H9 (cell line): ENCODE data around the gene TMED10. TPM values are rescaled to one million over a fixed set of nuclear protein-coding genes. Genes with fewer than 3 reads are reported as not detected.

Source experiments
- DNase-seq: peaks from one replicate; pipeline ENCODE4 v3.0.0-alpha.2; 2017
- H2AFZ ChIP-seq: one replicate; pipeline ENCODE4 v1.6.1; 2013; ENCODE audit warnings: mild to moderate bottlenecking, low read length, control low read depth, moderate library complexity
- H2AK5ac ChIP-seq: 2 replicates; pipeline ENCODE4 v1.6.1; 2013; ENCODE audit warnings: low read length, control low read depth, mixed read lengths; ENCODE audit not compliant: insufficient read length
- H2BK120ac ChIP-seq: one replicate; pipeline ENCODE4 v1.6.1; 2013; ENCODE audit warnings: low read depth, mild to moderate bottlenecking, low read length, control low read depth, inconsistent platforms; ENCODE audit not compliant: poor library complexity, severe bottlenecking
- H2BK12ac ChIP-seq: 2 replicates; pipeline ENCODE4 v1.6.1; 2013; ENCODE audit warnings: low read length, control low read depth, mixed read lengths, low read depth; ENCODE audit not compliant: insufficient read length
- H2BK15ac ChIP-seq: 2 replicates; pipeline ENCODE4 v1.6.1; 2013; ENCODE audit warnings: low read depth, low read length, control low read depth
- H2BK20ac ChIP-seq: one replicate; pipeline ENCODE4 v1.6.1; 2013; ENCODE audit warnings: low read depth, mild to moderate bottlenecking, low read length, control low read depth, inconsistent platforms; ENCODE audit not compliant: poor library complexity, severe bottlenecking
- H2BK5ac ChIP-seq: 2 replicates; pipeline ENCODE4 v1.6.1; 2013; ENCODE audit warnings: low read length, control low read depth, mixed read lengths; ENCODE audit not compliant: insufficient read length
- H3K14ac ChIP-seq: 2 replicates; pipeline ENCODE4 v1.6.1; 2013; ENCODE audit warnings: low read length, control low read depth; ENCODE audit not compliant: insufficient read depth
- H3K18ac ChIP-seq: 2 replicates; pipeline ENCODE4 v1.6.1; 2013; ENCODE audit warnings: low read depth, mild to moderate bottlenecking, mixed read lengths, low read length, control low read depth; ENCODE audit not compliant: insufficient read length
- H3K23ac ChIP-seq: 2 replicates; pipeline ENCODE4 v1.6.1; 2013; ENCODE audit warnings: low read length, control low read depth, mixed read lengths, low read depth; ENCODE audit not compliant: insufficient read length
- H3K23me2 ChIP-seq: 2 replicates; pipeline ENCODE4 v1.6.1; 2013; ENCODE audit warnings: low read depth, mild to moderate bottlenecking, mixed read lengths, low read length, control low read depth; ENCODE audit not compliant: insufficient read length, poor library complexity, severe bottlenecking
- H3K27ac ChIP-seq: 2 replicates; pipeline ENCODE4 v1.5.1; 2013; ENCODE audit warnings: low read length, control low read depth, mixed read lengths, low read depth; ENCODE audit not compliant: insufficient read length
- H3K27me3 ChIP-seq: 2 replicates; pipeline ENCODE4 v1.6.1; 2013; ENCODE audit warnings: low read length, control low read depth, inconsistent platforms; ENCODE audit not compliant: insufficient read depth
- H3K4ac ChIP-seq: 2 replicates; pipeline ENCODE4 v1.6.1; 2013; ENCODE audit warnings: low read depth, mild to moderate bottlenecking, control low read depth, inconsistent platforms, low read length, moderate library complexity
- H3K4me1 ChIP-seq: 2 replicates; pipeline ENCODE4 v1.6.1; 2013; ENCODE audit warnings: low read length, control low read depth, inconsistent platforms; ENCODE audit not compliant: insufficient read depth
- H3K4me2 ChIP-seq: 2 replicates; pipeline ENCODE4 v1.6.1; 2013; ENCODE audit warnings: low read length, control low read depth, mixed read lengths; ENCODE audit not compliant: insufficient read length, insufficient read depth
- H3K56ac ChIP-seq: 2 replicates; pipeline ENCODE4 v1.6.1; 2013; ENCODE audit warnings: low read depth, mild to moderate bottlenecking, mixed read lengths, low read length, control low read depth; ENCODE audit not compliant: insufficient read length
- H3K79me1 ChIP-seq: 2 replicates; pipeline ENCODE4 v1.6.1; 2013; ENCODE audit warnings: low read depth, mild to moderate bottlenecking, moderate library complexity, low read length, control low read depth, inconsistent platforms; ENCODE audit not compliant: insufficient read depth, poor library complexity, severe bottlenecking
- H3K79me2 ChIP-seq: 2 replicates; pipeline ENCODE4 v1.6.1; 2013; ENCODE audit warnings: low read length, control low read depth, inconsistent platforms; ENCODE audit not compliant: insufficient read depth
- H3K9ac ChIP-seq: 2 replicates; pipeline ENCODE4 v1.6.1; 2013; ENCODE audit warnings: low read length, control low read depth, mixed read lengths; ENCODE audit not compliant: insufficient read length; ENCODE audit errors: extremely low read depth
- H3K9me3 ChIP-seq: one replicate; pipeline ENCODE4 v1.6.1; 2013; ENCODE audit warnings: low read depth, low read length, inconsistent platforms; ENCODE audit not compliant: control insufficient read depth
- H3T11ph ChIP-seq: one replicate; pipeline ENCODE4 v1.6.1; 2013; ENCODE audit warnings: mild to moderate bottlenecking, low read length, control low read depth, inconsistent platforms
- H4K20me1 ChIP-seq: one replicate; pipeline ENCODE4 v1.6.1; 2013; ENCODE audit not compliant: control insufficient read depth, insufficient read length, insufficient read depth
- H4K5ac ChIP-seq: 2 replicates; pipeline ENCODE4 v1.6.1; 2013; ENCODE audit warnings: low read depth, mild to moderate bottlenecking, mixed read lengths, low read length, control low read depth; ENCODE audit not compliant: insufficient read length
- H4K8ac ChIP-seq: replicated peaks from 2 replicates; pipeline ENCODE4 v1.6.1; 2013; ENCODE audit warnings: low read length, control low read depth, mixed read lengths, low read depth; ENCODE audit not compliant: insufficient read length
- H4K91ac ChIP-seq: 2 replicates; pipeline ENCODE4 v1.6.1; 2013; ENCODE audit warnings: low read depth, mild to moderate bottlenecking, moderate library complexity, mixed read lengths, low read length, control low read depth; ENCODE audit not compliant: insufficient read length
- H3K27ac Mint-ChIP-seq, 3 experiments: 2 replicates in 2 of 3; 3 replicates in 1 of 3; pipeline ENCODE4 v1.8.0; 2020 to 2021; ENCODE audit warnings: mixed read lengths in 3 of 3, mild to moderate bottlenecking in 1 of 3, moderate library complexity in 1 of 3
- H3K27me3 Mint-ChIP-seq: 2 replicates; pipeline ENCODE4 v1.8.0; 2021; ENCODE audit warnings: low read depth, mild to moderate bottlenecking, moderate library complexity, mixed read lengths
- H3K36me3 Mint-ChIP-seq, 3 experiments: 2 replicates in 2 of 3; 3 replicates in 1 of 3; pipeline ENCODE4 v1.8.0; 2020 to 2021; ENCODE audit warnings: low read depth in 3 of 3, mixed read lengths in 3 of 3; ENCODE audit not compliant: insufficient read depth in 1 of 3
- H3K4me1 Mint-ChIP-seq, 2 experiments: 2 replicates each; pipeline ENCODE4 v1.8.0; 2020; ENCODE audit warnings: mixed read lengths in 2 of 2
- H3K4me3 Mint-ChIP-seq, 2 experiments: 2 replicates in 1 of 2; 3 replicates in 1 of 2; pipeline ENCODE4 v1.8.0; 2020 to 2021; ENCODE audit warnings: mild to moderate bottlenecking in 2 of 2, mixed read lengths in 2 of 2, moderate library complexity in 1 of 2
- H3K9me3 Mint-ChIP-seq, 2 experiments: 2 replicates in 1 of 2; 3 replicates in 1 of 2; pipeline ENCODE4 v1.8.0; 2020; ENCODE audit warnings: mild to moderate bottlenecking in 2 of 2, mixed read lengths in 2 of 2, moderate library complexity in 1 of 2
- CTCF ChIP-seq: fragments of 200-600 bp; sonication (generic); conservative IDR thresholded peaks from 3 replicates; pipeline ENCODE4 v1.8.0; 2021; ENCODE audit warnings: antibody characterized with exemption, mild to moderate bottlenecking
- WGBS: extraction: QIAGEN DNeasy Blood & Tissue Kit; methylation state at CpG from one replicate; pipeline ENCODE4 v1.1.7; 2013; ENCODE audit warnings: missing lambda C conversion rate, low lambda C conversion rate, mixed read lengths; ENCODE audit not compliant: insufficient read length; ENCODE audit errors: extremely low coverage; 5-methylcytosine and 5-hydroxymethylcytosine counted together
- total RNA-seq: library from RNA; stranded (reverse); gene quantifications from 2 replicates; pipeline ENCODE4 v1.2.1, GENCODE V29; 2021

TMED10 gene
- total RNA-seq, 1 experiment from 2014 or later = 176 TPM

DNA sequence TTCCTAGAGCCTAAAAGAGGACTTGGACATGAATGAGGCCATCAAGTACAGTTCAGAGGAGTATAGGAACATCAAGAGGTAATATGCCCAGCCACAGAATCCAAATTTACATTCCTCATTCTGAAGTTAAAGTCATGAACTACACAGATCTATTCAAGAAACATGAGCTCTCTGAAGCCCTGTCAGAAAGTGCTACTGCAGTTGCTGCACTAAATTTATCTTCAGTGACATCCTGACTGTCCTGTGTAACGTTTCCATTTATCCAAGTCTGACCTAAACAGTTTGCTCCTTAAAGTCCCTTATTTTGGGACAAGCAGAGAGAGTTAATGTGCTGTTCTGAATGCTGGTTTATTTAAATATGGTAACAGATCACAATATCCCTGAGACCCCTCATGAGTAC, 77.7 kb downstream of the TMED10 start:
- Histone ChIP-seq H3K23ac (no peak overlapping the region), H3T11ph (no peak overlapping the region), H4K91ac (no peak overlapping the region), H4K20me1 (no peaks in the 10 kb centered on the region), H2AK5ac (no peak overlapping the region), H2BK5ac (no peak overlapping the region), H3K79me2 (no peaks in the 10 kb centered on the region), H3K4me2 (no peak overlapping the region), H4K5ac (no peak overlapping the region), H2AFZ (no peak overlapping the region), H3K14ac (no peak overlapping the region), H3K79me1 (no peaks in the 10 kb centered on the region), H3K9me3 (no peaks in the 10 kb centered on the region), H4K8ac (no peak overlapping the region), H3K4me1 (no peaks in the 10 kb centered on the region), H3K56ac (no peak overlapping the region), H3K27me3 (no peaks in the 10 kb centered on the region), H3K9ac (no peak overlapping the region), H2BK20ac (no peak overlapping the region), H2BK120ac (no peak overlapping the region), H3K4ac (no peak overlapping the region), H2BK15ac (no peak overlapping the region), H3K27ac (no peak overlapping the region), H3K18ac (no peak overlapping the region), H3K23me2 (no peaks in the 10 kb centered on the region), H2BK12ac (no peak overlapping the region)
- Mint-ChIP-seq H3K27ac (no peak overlapping the region), H3K4me3 (no peak overlapping the region), H3K27me3 (no peaks in the 10 kb centered on the region), H3K9me3 (no peaks in the 10 kb centered on the region), H3K4me1 (no peaks in the 10 kb centered on the region), H3K36me3 (peaks cover 18 to 77% (median 74%) of the 10 kb centered on the region in 3 experiments; a peak in 6 of 7 replicates)
- no peak for DNase-seq
- no CpG with 5 or more reads among the region's 1 CpG for WGBS
- no peak for TF ChIP-seq CTCF
